SU-DHL-6 (cell line): Measurements from ENCODE around the gene KPTN.

Source experiments
- EZH2phosphoT487 ChIP-seq: fragments of 200-600 bp; sonication (generic), shearing (Covaris generic); conservative IDR thresholded peaks from 2 replicates; pipeline ENCODE4 v1.6.1; 2018; ENCODE audit warnings: mild to moderate bottlenecking, antibody characterized with exemption, low read length, moderate library complexity, mixed read lengths
- TF ChIP-seq, protein P1 (sequence below): fragments of 200-600 bp; sonication (generic); IDR thresholded peaks from one replicate; pipeline ENCODE4 v1.5.1; 2017; ENCODE audit warnings: antibody characterized with exemption, mild to moderate bottlenecking, low read length, moderate library complexity; ENCODE audit not compliant: insufficient read depth, poor library complexity, severe bottlenecking

- TF ChIP-seq, protein P1, sequence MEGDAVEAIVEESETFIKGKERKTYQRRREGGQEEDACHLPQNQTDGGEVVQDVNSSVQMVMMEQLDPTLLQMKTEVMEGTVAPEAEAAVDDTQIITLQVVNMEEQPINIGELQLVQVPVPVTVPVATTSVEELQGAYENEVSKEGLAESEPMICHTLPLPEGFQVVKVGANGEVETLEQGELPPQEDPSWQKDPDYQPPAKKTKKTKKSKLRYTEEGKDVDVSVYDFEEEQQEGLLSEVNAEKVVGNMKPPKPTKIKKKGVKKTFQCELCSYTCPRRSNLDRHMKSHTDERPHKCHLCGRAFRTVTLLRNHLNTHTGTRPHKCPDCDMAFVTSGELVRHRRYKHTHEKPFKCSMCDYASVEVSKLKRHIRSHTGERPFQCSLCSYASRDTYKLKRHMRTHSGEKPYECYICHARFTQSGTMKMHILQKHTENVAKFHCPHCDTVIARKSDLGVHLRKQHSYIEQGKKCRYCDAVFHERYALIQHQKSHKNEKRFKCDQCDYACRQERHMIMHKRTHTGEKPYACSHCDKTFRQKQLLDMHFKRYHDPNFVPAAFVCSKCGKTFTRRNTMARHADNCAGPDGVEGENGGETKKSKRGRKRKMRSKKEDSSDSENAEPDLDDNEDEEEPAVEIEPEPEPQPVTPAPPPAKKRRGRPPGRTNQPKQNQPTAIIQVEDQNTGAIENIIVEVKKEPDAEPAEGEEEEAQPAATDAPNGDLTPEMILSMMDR = no peak
- no peak for TF ChIP-seq EZH2phosphoT487
These were observed 8.8 kb upstream of the KPTN start for GRCh38 chr19:47492571-47493377.
